LNCAP (cell line): ENCODE measurements around the gene VIM.

Source experiments
- CTCF ChIP-seq: fragments of 450-650 bp; IDR thresholded peaks from 2 replicates; pipeline ENCODE4 v1.5.1; 2017; ENCODE audit warnings: mild to moderate bottlenecking

VIM gene

DNA sequence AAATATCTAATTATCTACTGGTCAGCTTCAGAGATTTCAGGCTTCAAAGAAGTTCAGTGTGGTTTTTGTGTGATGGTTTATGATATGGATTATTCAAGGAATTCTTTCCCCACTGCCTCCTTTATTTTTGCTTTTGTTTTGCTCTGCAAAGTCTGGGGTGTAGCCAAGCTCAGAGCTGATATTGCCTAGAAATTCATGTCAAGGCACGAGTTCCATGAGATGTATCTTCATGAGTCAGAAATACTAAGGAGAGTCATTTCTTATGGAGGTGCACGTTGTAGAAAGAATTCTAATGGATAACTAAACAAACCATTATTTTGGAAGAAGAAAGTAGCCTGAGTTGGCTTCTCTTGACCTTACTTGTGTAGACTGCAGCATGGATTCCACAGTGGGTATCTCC lies 37.4 kb downstream of the VIM start:
- TF ChIP-seq CTCF: no peak

- TF ChIP-seq CTCF: no peak
Measured at GRCh38 chr10:17272648-17273047, 44.6 kb downstream of the VIM start.

GRCh38 chr10:17273403-17273802 lies 45.4 kb downstream of the VIM start:
- TF ChIP-seq CTCF: no peak

- no peak for TF ChIP-seq CTCF
Measured at GRCh38 chr10:17276756-17277424, 48.8 kb downstream of the VIM start.

- TF ChIP-seq CTCF: no peak
Measured at GRCh38 chr10:17278607-17279240, 50.7 kb downstream of the VIM start.

DNA sequence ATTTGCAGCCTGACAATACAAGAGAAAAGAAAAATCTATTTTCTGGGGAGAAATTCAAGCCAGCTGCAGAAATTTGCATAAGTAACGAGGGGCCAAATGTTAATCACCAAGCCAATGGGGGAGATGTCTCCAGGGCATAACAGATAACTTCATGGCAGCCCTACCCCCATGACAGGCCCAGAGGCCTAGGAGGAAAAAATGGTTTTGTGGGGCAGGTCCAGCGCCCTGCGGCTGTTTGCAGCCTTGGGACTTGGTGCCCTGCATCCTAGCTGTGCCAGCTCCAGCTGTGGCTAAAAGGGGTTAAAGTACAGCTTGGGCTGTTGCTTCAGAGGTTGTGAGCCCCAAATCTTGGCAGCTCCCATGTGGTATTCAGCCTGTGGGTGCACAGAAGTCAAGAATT lies 54.3 kb downstream of the VIM start:
- no peak for TF ChIP-seq CTCF

DNA sequence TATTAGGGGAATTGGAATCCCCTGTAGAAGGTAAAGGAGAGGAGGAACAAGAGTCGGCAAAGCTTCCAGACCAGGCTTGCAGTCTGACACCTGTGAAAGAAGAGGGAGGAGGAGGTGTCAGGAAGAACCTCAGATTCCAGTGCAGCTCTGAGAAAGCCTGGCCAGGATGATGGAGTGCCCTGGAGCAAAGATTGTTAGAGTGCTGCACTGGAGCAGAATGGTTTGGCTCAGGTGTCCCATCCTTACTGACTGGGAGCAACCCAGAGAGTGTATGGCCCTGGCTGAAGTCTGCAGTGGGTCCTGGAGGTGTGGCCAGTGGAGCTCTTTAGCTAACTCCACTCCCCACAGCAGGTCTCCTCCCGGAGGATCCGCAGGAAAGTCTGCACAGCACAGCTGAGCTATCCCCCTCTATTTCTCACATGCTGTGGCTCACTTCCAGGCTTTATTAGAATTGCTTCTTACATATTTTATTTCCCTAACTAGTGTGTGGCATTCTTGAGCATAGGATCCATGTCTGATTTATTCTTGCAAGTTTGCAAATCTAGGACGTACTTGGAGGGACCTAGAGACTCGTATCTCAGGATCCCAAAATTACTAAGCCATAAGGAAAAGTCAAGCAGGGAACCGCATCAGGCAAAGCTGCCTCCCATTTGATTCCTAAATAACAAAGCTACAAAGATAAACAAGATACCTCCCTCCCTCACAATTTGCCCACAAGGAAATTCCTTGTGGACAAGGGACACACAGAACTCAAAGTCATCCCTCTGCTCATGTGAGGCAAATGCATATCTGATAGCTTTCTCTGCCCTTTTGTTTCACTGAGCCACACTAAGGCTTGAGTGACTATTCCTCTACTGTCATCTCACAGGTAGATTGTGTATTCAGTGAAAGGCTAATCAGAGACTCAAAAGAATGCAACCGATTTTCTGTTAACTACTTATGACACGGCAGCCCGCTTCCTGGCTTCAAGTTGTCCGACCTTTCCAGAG lies 58.8 kb downstream of the VIM start:
- TF ChIP-seq CTCF: no peak
